ENCODE measurements around the gene EML5. TPM values are rescaled to one million over a fixed set of nuclear protein-coding genes. Genes with fewer than 3 reads are reported as not detected.

EML5 gene
- total RNA-seq, 1 experiment from 2014 or later: 1.8 TPM

DNA sequence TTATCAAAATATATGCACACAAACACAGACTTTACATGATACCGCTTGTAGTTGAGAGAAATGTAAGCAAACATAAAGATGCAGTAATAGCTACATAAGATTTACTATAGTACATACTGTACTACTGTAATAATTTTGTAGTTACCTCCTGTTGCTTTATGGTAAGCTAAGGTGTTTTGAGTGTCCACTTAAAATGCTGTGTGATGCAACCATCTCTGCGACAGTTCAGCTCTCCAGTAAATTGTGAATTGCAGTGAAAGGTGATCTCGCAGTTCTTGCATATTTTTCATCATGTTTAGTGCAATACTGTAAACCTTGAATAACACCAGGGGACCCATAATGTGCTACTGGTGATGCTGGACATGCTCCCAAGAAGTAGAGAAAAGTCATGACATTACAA is 208.3 kb downstream of the EML5 start:
- POLR2A ChIA-PET: no interaction called here
- no peak overlapping the region for H3K4me3 ChIP-seq (replicated peaks in 1 of 2; ENCODE audit: low read depth in 1 of 2, low read length in 2 of 2)
- H3K4me2 ChIP-seq (ENCODE audit: low read length): no peak overlapping the region
- H3K27me3 ChIP-seq (ENCODE audit: insufficient read depth, low read length): no peaks in the 10 kb centered on the region
- no peak overlapping the region for H3K9ac ChIP-seq (ENCODE audit: low read length)
- TF ChIP-seq ELF1 (IDR thresholded peaks at IDR 0.05; ENCODE audit: borderline replicate concordance, low read depth): no peak
- TF ChIP-seq ZFX (IDR thresholded peaks at IDR 0.05): no peak
- TF ChIP-seq SP1 (IDR thresholded peaks at IDR 0.05; ENCODE audit: low read depth): no peak
- TF ChIP-seq EZH2 (IDR thresholded peaks at IDR 0.05): no peak
- no peak for TF ChIP-seq EGR1 (IDR thresholded peaks at IDR 0.05; ENCODE audit: low read depth)
- TF ChIP-seq POLR2AphosphoS5 (IDR thresholded peaks at IDR 0.05; ENCODE audit: low read depth, low read length): no peak
- no peak for TF ChIP-seq YY1 (IDR thresholded peaks at IDR 0.05; ENCODE audit: extremely low read depth, insufficient replicate concordance, low read depth, low read length)
- TF ChIP-seq SRF (IDR thresholded peaks at IDR 0.05; ENCODE audit: low read depth): no peak
- TF ChIP-seq CBX3 (IDR thresholded peaks at IDR 0.05; ENCODE audit: low read depth): no peak
- TF ChIP-seq FOSL1 (IDR thresholded peaks at IDR 0.05; ENCODE audit: low read depth): no peak
- no peak for TF ChIP-seq RAD21 (IDR thresholded peaks at IDR 0.05; ENCODE audit: low read depth)
- TF ChIP-seq ZNF274 (IDR thresholded peaks at IDR 0.05; ENCODE audit: low read depth, low read length): no peak
- no peak for TF ChIP-seq JUND (IDR thresholded peaks at IDR 0.05)
- no peak for TF ChIP-seq POLR2A (IDR thresholded peaks at IDR 0.05; ENCODE audit: borderline replicate concordance, extremely low read depth, insufficient read depth, insufficient read length)
- TF ChIP-seq, protein P1, sequence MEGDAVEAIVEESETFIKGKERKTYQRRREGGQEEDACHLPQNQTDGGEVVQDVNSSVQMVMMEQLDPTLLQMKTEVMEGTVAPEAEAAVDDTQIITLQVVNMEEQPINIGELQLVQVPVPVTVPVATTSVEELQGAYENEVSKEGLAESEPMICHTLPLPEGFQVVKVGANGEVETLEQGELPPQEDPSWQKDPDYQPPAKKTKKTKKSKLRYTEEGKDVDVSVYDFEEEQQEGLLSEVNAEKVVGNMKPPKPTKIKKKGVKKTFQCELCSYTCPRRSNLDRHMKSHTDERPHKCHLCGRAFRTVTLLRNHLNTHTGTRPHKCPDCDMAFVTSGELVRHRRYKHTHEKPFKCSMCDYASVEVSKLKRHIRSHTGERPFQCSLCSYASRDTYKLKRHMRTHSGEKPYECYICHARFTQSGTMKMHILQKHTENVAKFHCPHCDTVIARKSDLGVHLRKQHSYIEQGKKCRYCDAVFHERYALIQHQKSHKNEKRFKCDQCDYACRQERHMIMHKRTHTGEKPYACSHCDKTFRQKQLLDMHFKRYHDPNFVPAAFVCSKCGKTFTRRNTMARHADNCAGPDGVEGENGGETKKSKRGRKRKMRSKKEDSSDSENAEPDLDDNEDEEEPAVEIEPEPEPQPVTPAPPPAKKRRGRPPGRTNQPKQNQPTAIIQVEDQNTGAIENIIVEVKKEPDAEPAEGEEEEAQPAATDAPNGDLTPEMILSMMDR (IDR thresholded peaks at IDR 0.05 in 2 of 3, conservative IDR thresholded peaks at IDR 0.05 in 1 of 3; ENCODE audit: borderline replicate concordance in 1 of 3, insufficient read depth in 1 of 3, low read depth in 2 of 3, low read length in 2 of 3): no peak
- no peak for TF ChIP-seq CEBPB (IDR thresholded peaks at IDR 0.05; ENCODE audit: low read depth)
- TF ChIP-seq EZH2phosphoT487 (IDR thresholded peaks at IDR 0.05; ENCODE audit: borderline replicate concordance): no peak
- TF ChIP-seq, protein P2, sequence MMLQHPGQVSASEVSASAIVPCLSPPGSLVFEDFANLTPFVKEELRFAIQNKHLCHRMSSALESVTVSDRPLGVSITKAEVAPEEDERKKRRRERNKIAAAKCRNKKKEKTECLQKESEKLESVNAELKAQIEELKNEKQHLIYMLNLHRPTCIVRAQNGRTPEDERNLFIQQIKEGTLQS (IDR thresholded peaks at IDR 0.05): no peak
- DNase-seq (ENCODE audit: low read depth, low spot score) (no peak), ATAC-seq (no peak)
- intact Hi-C loops (cut with micrococcal nuclease): no loop called here
- BruUV-seq (replicated peaks): no TSS peak
- H3K4me1 ChIP-seq (ENCODE audit: control insufficient read depth in 1 of 2, insufficient read depth in 2 of 2, low read length in 2 of 2): no peaks in the 10 kb centered on the region
- peaks cover 26 to 36% of the 10 kb centered on the region in 2 experiments; a peak in 3 of 4 replicates for H3K36me3 ChIP-seq (ENCODE audit: control insufficient read depth in 1 of 2, insufficient read depth in 2 of 2, low read length in 2 of 2)
- H2AFZ ChIP-seq (ENCODE audit: low read depth, low read length, poor library complexity, severe bottlenecking): no peak overlapping the region
- RAD21 ChIA-PET (ENCODE audit: low non-redundant PET in 1 of 2, low total read pairs in 2 of 2, uncharacterized antibody in 2 of 2, unreplicated experiment in 2 of 2): no interaction called here
- CTCF ChIA-PET: no interaction called here
- H3K9me3 ChIP-seq (ENCODE audit: control insufficient read depth in 1 of 2, insufficient read depth in 1 of 2, low read depth in 1 of 2, low read length in 2 of 2): no peaks in the 10 kb centered on the region
- H4K20me1 ChIP-seq (ENCODE audit: insufficient read depth): no peaks in the 10 kb centered on the region
- no peak overlapping the region for H3K27ac ChIP-seq (ENCODE audit: low read depth, low read length)
- H3K79me2 ChIP-seq (ENCODE audit: insufficient read depth, low read length): peaks cover 34% of the 10 kb centered on the region
- no peaks in the 10 kb centered on the region for H3K9me2 ChIP-seq (ENCODE audit: insufficient read depth)
